MM.1S (cell line): ENCODE measurements around the gene OR52B6.
A peak's percentile ranks its signal among the peaks of the same experiment; 100 is the strongest.
"Not testable (repeated sequence)": the region's sequence is repeated elsewhere in the genome, so short reads cannot be mapped to it uniquely, and the experiment has no call there.

Source experiments
- DNase-seq: peaks from one replicate; pipeline ENCODE4 v3.0.0-alpha.2; 2015
- H2AFZ ChIP-seq: fragments of 300-600 bp; sonication (generic); 2 replicates; pipeline ENCODE4 v1.6.0; 2016; ENCODE audit warnings: antibody characterized with exemption, low read length
- H3F3A ChIP-seq: fragments of 300-600 bp; sonication (generic); 2 replicates; pipeline ENCODE4 v1.6.1; 2016; ENCODE audit warnings: mild to moderate bottlenecking, antibody characterized with exemption, low read length, moderate library complexity, mixed read lengths; ENCODE audit not compliant: insufficient read depth
- H3K27ac ChIP-seq: fragments of 300-600 bp; sonication (generic); 2 replicates; pipeline ENCODE4 v1.5.1; 2016; ENCODE audit warnings: mild to moderate bottlenecking, low read length
- H3K27me3 ChIP-seq: fragments of 300-600 bp; sonication (generic); replicated peaks from 2 replicates; pipeline ENCODE4 v1.6.0; 2016; ENCODE audit warnings: low read length; ENCODE audit not compliant: insufficient read depth
- H3K36me3 ChIP-seq: fragments of 300-600 bp; sonication (generic); replicated peaks from 2 replicates; pipeline ENCODE4 v1.6.1; 2016; ENCODE audit warnings: mild to moderate bottlenecking, low read length, mixed read lengths; ENCODE audit not compliant: insufficient read depth
- H3K4me1 ChIP-seq: fragments of 300-600 bp; sonication (generic); 2 replicates; pipeline ENCODE4 v1.6.1; 2016; ENCODE audit warnings: low read length, mixed read lengths
- H3K4me2 ChIP-seq: fragments of 300-600 bp; sonication (generic); 2 replicates; pipeline ENCODE4 v1.6.0; 2016; ENCODE audit warnings: low read depth, low read length
- H3K4me3 ChIP-seq: fragments of 300-600 bp; sonication (generic); 2 replicates; pipeline ENCODE4 v1.5.1; 2016; ENCODE audit warnings: low read length, mixed read lengths
- H3K79me2 ChIP-seq: fragments of 300-600 bp; sonication (generic); 2 replicates; pipeline ENCODE4 v1.6.1; 2016; ENCODE audit warnings: mixed run types, low read length, mixed read lengths
- H3K9ac ChIP-seq: fragments of 300-600 bp; sonication (generic); 2 replicates; pipeline ENCODE4 v1.6.1; 2016; ENCODE audit warnings: low read length, mixed read lengths
- H3K9me2 ChIP-seq: fragments of 300-600 bp; sonication (generic); replicated peaks from 2 replicates; pipeline ENCODE4 v1.6.1; 2016; ENCODE audit warnings: mild to moderate bottlenecking, low read length, mixed read lengths; ENCODE audit not compliant: insufficient read depth
- H3K9me3 ChIP-seq: fragments of 300-600 bp; sonication (generic); replicated peaks from 2 replicates; pipeline ENCODE4 v1.6.1; 2016; ENCODE audit warnings: mild to moderate bottlenecking, low read length, mixed read lengths; ENCODE audit not compliant: insufficient read depth
- H4K20me1 ChIP-seq: fragments of 300-600 bp; sonication (generic); 2 replicates; pipeline ENCODE4 v1.6.1; 2016; ENCODE audit warnings: mild to moderate bottlenecking, low read length, moderate library complexity, mixed read lengths; ENCODE audit not compliant: insufficient read depth
- CTCF ChIP-seq: fragments of 300-600 bp; sonication (generic); IDR thresholded peaks from 2 replicates; pipeline ENCODE4 v1.5.1; 2016; ENCODE audit warnings: antibody characterized with exemption, low read length, mixed read lengths
- EZH2 ChIP-seq: fragments of 300-600 bp; sonication (generic); optimal IDR thresholded peaks from 2 replicates; pipeline ENCODE3; 2017; ENCODE audit warnings: low read depth, mild to moderate bottlenecking, antibody characterized with exemption, low read length, mixed read lengths
- EZH2phosphoT487 ChIP-seq: fragments of 300-600 bp; sonication (generic); IDR thresholded peaks from 2 replicates; pipeline ENCODE4 v1.6.1; 2018; ENCODE audit warnings: antibody characterized with exemption, low read length

The OR52B6 gene

GRCh38 chr11:5596607-5597201 is 16.0 kb downstream of the OR52B6 start, which contains the start of gene TRIM6:
TRIM6 (plus strand) TSS chr11:5596637; CDS start chr11:5596898, 261 bp downstream.
- Histone ChIP-seq H4K20me1 (no peaks in the 10 kb centered on the region), H3K27ac (no peak within 1 kb of the TSS), H3K9me3 (no peaks in the 10 kb centered on the region), H3K36me3 (no peaks in the 10 kb centered on the region), H3K9me2 (no peaks in the 10 kb centered on the region), H3K79me2 (no peaks in the 10 kb centered on the region), H3K4me1 (no peaks in the 10 kb centered on the region), H2AFZ (no peak within 1 kb of the TSS), H3K4me3 (no peak within 1 kb of the TSS), H3K4me2 (no peak within 1 kb of the TSS), H3F3A (no peaks in the 10 kb centered on the region), H3K9ac (no peak within 1 kb of the TSS), H3K27me3 (no peaks in the 10 kb centered on the region)
- no peak for DNase-seq
- no peak for TF ChIP-seq CTCF
- no peak for TF ChIP-seq EZH2
- no peak for TF ChIP-seq EZH2phosphoT487

- no peaks in the 10 kb centered on the region for H4K20me1 ChIP-seq
- H3K4me3 ChIP-seq, result no peak overlapping the region
- H3K79me2 ChIP-seq, result no peaks in the 10 kb centered on the region
- H3K27ac ChIP-seq, result no peak overlapping the region
- no peaks in the 10 kb centered on the region for H3K36me3 ChIP-seq
- no peak overlapping the region for H3K9ac ChIP-seq
- DNase-seq, result no peak
- no peaks in the 10 kb centered on the region for H3K9me3 ChIP-seq
- no peaks in the 10 kb centered on the region for H3F3A ChIP-seq
- H2AFZ ChIP-seq, result no peak overlapping the region
- H3K27me3 ChIP-seq, result no peaks in the 10 kb centered on the region
- no peak for TF ChIP-seq CTCF
- no peak for TF ChIP-seq EZH2phosphoT487
- TF ChIP-seq EZH2, result no peak
- H3K4me2 ChIP-seq, result no peak overlapping the region
- H3K4me1 ChIP-seq, result no peaks in the 10 kb centered on the region
- no peaks in the 10 kb centered on the region for H3K9me2 ChIP-seq
Measured at GRCh38 chr11:5597953-5598352, 17.3 kb downstream of the OR52B6 start.

- H3K9ac ChIP-seq, result no peak overlapping the region
- H3F3A ChIP-seq, result no peaks in the 10 kb centered on the region
Measured at GRCh38 chr11:5600374-5600851, 19.7 kb downstream of the OR52B6 start.

GRCh38 chr11:5602791-5603190 is 22.1 kb downstream of the OR52B6 start:
- not testable (repeated sequence) for H3K36me3 ChIP-seq, H3K4me1 ChIP-seq, H3K4me2 ChIP-seq, H4K20me1 ChIP-seq, H3K9me2 ChIP-seq, H3K79me2 ChIP-seq, H3K4me3 ChIP-seq, H3K9me3 ChIP-seq, H3F3A ChIP-seq, H3K27ac ChIP-seq, H3K27me3 ChIP-seq, DNase-seq, H3K9ac ChIP-seq, H2AFZ ChIP-seq

More at GRCh38 chr11:5600374-5600851, 19.7 kb downstream of the OR52B6 start:
- H3K9me3 ChIP-seq, result no peaks in the 10 kb centered on the region
- no peaks in the 10 kb centered on the region for H3K9me2 ChIP-seq
- DNase-seq, result peak; percentile 67
- TF ChIP-seq EZH2 (no peak), CTCF (peak; percentile 73), EZH2phosphoT487 (no peak)
- no peak overlapping the region for H3K27ac ChIP-seq
- no peak overlapping the region for H3K4me2 ChIP-seq
- no peaks in the 10 kb centered on the region for H3K4me1 ChIP-seq
- no peak overlapping the region for H2AFZ ChIP-seq
- H3K36me3 ChIP-seq, result no peaks in the 10 kb centered on the region
- H3K4me3 ChIP-seq, result no peak overlapping the region
- no peaks in the 10 kb centered on the region for H3K27me3 ChIP-seq
- H3K79me2 ChIP-seq, result no peaks in the 10 kb centered on the region
- no peaks in the 10 kb centered on the region for H4K20me1 ChIP-seq
